ENCODE results near the gene MTA1.

Gene MTA1

DNA sequence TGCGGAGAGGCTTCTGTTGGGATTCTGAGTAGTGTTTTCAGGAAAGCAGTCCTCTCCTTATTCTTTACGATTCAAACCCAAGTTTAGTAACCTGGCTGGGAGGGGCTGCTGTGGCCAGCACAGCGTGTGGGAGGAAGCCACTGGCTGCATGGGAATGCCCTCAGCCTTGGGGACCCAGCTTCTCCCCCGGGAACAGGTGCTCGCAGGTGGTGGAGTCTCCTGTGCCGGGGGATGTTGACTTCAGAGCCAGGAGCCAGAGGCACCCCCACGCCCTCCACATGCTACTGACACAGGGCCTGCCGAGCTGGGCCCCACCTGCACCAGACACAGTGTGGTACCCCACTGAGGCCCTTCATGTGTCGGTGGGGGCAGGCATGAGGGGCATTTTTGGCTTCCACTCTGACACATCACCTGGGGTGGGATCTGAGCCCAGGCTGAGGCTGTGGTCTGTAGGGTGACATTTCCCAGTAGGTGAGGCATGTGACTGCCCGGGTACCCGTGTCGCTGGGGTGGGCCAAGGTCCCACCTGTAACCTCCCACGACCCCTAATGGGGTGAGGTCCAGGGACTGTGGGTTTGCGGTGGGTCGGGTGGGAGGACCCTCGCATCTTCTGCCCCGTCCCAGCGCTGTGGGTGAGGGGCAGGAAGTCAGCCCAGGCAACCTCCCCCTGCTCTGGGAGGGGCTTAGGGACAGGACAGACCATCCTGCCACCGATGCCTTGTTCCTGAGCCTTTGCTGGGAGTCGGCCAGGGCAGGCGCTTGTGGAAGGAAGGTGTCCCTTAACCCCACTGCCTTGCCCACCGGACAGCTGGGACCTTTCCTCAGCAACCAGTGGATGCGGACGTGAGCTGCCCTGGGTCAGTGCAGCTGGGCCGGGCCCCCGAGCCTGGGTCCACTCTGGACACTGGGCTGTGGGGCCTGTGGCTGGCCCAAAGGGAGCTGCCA, 26.5 kb downstream of the MTA1 start:
- DNase-seq (ENCODE audit: low read depth): no peak

DNA sequence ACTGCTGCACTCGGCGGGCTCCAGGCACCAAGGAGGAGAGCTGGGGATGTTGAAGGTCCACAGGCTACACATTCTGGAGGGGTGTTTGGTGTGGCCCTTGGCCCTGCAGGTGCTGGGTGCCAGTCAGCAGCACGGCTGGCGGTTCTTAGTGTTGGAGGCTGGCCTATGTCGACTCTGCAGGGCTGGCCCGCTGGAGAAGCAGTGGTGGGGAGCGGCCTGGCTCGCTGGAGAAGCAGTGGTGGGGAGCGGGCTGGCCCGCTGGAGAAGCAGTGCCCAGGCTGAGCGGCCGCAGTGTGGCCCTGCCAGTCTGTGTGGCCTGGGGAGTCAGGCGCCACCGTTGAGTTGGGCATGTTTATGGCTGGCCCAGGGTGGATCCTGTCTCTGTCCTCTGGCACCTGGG, 27.3 kb downstream of the MTA1 start:
- no peak for DNase-seq (ENCODE audit: low read depth)

DNA sequence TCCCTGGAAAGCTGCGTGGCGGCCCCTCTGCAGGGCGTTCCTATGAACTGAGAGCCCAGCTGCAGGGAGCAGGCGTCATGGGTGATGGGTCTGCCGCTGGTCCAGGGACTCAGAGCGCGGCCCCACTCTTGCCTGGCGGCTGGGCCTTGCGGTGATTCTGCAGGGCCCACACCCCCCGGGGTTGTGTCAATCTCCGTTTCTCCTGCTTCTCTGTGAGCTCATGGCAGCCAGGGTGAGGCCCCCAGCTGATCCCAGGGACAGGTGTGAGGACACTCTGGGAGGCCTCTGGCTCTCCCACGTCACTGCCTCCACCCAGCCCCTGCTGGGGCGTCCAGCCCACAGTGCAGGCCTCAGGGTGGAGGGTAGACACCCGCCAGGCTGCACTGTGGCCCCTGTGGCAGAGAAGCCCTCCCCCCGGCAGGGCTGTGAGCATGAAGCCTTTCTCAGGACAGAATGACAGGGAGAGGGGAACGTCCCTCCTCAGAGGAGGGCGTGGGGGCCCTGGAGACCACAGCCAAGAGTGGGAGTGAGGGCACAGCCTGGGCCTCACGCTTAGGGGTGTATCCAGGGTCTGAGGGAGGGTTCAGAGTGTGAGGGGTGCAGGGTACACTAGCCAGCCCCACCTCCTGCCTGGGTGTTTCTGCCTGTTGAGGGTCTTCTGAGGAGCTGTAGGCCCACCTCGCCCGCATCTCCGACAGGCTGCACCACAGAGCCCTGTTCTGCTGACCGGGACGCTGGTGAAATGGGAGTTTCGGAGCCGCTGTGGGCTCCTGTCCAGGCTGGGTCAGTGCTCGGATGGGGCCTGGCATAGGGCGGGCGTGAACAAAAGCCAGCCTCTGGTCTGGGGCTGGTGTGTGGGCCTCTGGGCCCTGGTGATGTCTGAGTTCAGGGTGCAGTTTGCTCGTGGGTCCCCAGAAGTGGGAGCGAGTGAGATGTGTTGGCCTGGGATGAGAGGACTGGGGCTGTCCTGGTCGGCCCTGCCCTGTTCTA, 28.3 kb downstream of the MTA1 start:
- DNase-seq (ENCODE audit: low read depth): no peak

- DNase-seq (ENCODE audit: low read depth): no peak
Observed at GRCh38 chr14:105448706-105449111, 29.1 kb downstream of the MTA1 start.

DNA sequence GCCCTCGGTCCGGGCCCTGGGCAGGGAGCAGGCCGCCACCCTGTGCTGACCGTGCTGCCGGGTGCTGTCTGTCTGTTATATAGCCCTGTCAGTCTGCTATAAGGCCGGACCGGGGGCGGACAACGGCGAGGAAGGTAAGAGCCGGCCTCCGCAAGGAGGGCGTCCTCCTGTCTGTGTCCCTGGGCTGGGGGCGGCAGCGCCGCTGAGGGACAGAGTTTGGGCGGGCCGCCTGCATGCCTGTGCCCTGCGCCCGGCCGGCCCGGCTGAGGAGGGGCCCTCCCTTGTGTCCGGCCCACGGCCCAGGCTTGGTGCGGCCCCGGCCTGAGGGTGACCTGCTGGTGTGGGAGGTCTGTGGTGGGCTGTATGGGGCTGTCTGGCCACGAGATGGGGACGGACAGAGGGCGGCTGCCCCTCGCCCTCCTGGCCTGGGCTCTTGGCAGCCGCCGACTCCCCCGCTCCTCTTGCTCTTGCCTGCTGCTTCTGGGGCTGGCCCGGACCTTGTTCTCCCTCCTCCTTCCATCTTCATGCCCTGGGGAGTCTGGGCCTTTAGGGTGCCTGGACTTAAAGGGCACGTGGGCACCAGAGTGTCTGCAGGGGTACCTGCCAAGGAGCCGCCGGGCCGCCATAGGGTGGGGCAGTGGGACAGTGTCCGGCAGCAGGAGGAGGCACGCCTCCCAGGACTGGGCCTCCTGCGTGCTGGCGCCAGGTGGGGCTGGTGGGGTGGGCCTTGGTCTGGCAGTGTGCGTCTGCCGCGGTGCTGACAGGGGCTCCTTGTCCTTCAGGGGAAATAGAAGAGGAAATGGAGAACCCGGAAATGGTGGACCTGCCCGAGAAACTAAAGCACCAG, 29.9 kb downstream of the MTA1 start:
- no peak for DNase-seq (ENCODE audit: low read depth)

DNA sequence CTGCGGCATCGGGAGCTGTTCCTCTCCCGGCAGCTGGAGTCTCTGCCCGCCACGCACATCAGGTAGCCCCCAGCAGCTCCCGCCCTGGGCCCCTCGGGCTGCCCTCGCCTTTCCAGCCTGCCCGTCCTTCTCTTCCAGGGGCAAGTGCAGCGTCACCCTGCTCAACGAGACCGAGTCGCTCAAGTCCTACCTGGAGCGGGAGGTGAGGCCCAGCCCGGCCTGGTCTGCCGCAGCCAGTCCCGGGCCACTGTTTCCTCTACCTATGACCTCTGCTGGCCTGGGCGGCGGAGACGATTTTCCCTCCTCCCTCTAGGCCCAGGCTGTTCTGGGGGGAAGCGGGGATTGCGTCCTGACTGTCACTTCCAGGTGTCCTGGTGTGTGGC, 30.5 kb downstream of the MTA1 start:
- no peak for DNase-seq (ENCODE audit: low read depth)

GRCh38 chr14:105450864-105451720, 31.5 kb downstream of the MTA1 start:
- DNase-seq (ENCODE audit: low read depth): no peak

DNA sequence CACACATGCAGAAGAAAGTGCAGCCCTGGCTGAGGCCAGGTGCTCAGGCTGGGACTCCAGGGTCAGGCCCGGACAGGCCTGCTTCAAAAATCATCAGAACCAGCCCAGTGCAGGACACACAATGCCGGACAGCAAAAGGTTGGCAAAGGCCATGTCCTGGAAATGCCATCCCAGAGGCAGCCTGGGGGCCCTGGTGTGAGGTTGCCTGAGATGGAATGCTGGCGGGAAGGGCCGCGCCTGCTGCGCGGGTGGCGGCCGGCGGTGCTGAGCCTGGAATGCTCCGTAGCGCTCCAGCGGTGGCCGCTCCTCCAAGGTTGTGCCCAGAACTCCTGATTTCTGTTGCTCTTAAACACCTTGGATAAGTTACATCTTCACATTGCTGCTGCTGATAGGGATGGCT, 33.3 kb downstream of the MTA1 start:
- DNase-seq (ENCODE audit: low read depth): no peak

DNA sequence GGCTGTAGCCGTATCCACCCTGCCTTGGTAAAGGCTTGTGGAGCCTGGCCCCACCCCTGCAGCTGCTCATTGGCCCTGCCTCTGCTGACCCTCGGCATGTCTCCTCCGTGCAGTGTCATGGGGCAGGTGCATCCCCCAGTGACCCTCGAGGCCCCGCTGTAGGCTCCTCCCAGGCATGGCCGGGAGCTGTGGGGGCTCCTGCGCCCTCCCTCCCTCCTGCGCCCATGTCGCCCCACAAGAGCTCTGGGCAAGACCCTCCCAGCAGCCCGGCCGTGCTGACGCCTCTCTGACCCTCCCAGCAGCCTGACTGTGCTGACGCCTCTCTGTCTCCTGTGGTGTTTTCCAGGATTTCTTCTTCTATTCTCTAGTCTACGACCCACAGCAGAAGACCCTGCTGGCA, 34.2 kb downstream of the MTA1 start:
- DNase-seq (ENCODE audit: low read depth): no peak

DNA sequence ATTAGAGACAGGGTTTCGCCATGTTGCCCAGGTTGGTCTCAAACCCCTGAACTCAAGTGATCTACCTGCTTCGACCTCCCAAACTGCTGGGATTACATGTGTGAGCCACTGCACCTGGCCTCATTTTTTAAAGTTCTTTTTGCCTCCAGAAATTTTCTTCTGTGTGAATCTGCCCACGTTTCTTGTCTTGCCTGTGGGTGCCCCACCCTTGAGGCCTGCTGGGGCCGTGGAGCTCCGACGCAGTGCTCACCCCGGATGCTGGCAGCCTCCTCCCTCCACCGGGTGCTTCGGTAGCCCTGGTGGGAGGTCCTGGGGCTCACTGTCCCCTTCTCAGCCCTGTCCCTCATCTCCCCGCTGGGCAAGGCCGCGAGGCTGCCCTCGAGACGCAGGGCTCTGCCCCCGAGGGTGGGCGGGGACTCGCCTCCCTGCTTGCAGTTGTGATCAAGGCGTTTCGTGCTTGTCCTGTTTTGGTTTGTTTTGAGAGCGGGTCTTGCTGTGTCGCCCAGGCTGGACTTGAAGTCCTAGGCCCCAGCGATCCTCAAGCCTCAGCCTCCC, 35.5 kb downstream of the MTA1 start:
- no peak for DNase-seq (ENCODE audit: low read depth)

DNA sequence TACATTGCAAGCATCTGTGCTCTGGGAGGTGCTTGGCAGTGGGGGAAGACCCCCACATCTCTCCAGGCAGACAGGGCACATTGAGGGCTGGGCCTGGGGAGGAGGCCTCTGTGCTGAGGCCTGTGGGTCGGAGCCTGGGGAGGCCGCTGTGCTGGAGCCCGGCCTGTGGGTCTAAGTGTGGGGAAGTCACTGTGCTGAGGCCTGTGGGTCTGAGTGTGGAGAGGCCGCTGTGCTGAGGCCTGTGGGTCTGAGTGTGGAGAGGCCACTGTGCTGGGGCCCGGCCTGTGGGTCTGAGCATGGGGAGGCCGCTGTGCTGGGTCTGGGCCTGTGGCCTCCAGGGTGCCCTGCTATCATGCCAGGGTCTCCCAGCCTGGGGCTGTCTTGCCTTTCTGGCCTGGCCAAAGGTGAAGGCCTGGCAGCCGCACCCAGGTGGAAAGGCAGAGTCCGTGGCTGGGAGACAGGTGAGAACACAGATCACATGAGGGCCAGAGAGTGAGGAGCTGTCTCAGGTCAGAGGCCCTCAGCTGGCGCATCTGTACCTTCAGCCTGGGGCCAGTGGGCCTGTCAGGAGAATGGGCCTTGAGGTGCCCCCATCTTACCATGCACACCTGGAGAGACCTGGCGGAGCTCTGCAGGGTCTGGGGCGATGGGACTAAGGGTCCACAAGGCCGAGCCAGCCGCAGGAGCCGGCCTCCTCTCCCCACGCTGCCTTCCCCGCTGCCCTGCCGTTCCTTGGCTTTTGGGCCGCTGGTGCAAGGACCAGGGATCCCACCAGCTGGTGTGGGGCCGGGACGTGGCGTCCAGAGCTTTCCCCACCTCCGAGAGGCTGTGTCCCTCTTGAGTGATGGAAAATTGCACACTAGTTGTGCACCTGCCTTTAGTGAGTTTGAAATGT, 36.4 kb downstream of the MTA1 start:
- DNase-seq (ENCODE audit: low read depth): no peak

DNA sequence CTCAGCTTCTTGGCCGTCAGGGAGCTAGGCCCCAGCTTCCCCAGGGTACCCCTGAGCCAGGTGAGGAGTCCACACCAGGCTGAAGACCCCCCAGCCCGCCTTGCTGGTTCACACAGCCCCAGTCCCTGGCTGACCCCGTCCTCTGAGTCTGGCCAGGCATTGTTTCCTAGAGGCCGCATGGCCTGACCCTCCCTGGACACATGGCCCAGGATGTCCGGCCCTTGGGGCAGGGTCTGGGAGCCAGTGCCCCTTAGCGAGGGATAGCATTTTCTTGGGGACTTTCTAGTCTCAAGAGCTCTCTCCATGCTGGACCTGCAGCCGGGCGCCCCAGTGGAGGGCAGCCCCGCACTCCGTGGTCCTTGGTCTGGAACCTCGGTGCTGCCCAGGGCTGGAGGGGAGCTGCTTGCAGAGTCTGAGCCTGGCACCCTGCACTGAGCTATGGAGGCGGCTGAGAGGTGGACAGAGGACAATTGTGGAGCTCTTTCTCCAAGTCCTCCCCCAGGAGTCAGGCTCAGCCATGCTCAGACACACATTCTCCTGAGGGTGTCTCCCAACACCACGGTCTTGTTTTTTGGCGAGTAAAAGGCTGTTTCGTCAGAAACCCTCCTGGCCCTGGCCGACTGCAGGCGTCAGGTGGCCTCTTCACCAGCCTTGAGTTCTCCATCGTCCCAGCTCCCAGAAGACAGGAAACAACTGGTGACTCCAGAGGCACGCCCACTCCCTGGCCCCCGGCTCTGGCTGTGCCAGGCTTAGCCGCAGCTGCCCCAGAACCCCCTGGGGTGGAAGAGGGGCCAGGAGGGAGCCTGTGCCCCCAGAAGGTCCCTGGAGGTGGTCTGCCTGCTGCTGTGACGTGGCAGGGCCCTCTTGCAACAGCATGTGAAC, 37.4 kb downstream of the MTA1 start:
- no peak for DNase-seq (ENCODE audit: low read depth)

GRCh38 chr14:105458010-105458409, 38.4 kb downstream of the MTA1 start:
- DNase-seq (ENCODE audit: low read depth): no peak

GRCh38 chr14:105458571-105458970, 38.9 kb downstream of the MTA1 start:
- no peak for DNase-seq (ENCODE audit: low read depth)

DNA sequence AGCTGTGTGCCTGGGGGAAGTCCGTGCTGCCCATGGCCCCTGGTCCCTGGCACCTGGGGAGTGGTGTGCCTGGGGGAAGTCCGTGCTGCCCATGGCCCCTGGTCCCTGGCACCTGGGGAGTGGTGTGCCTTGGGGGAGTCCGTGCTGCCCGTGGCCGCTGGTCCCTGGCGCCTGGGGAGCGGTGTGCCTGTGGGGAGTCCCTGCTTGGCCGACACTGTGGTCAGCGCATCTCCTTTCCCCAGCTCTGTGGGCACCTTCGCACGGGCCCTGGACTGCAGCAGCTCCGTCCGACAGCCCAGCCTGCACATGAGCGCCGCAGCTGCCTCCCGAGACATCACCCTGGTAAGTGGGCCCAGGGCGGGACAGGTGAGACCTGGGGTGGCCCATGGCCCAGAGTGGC, 40.5 kb downstream of the MTA1 start:
- no peak for DNase-seq (ENCODE audit: low read depth)

DNA sequence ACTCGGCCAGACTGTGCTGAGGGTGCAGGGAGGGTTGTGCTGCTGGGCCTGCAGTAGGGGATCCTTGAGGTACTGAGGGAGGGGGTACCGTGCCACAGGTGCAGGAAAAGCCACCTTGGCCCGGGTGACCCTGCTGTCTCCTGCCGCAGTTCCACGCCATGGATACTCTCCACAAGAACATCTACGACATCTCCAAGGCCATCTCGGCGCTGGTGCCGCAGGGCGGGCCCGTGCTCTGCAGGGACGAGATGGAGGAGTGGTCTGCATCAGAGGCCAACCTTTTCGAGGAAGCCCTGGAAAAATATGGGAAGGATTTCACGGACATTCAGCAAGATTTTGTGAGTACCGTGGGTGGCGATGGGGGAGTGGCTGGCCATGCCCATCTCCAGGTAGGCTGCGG, 41.0 kb downstream of the MTA1 start:
- DNase-seq (ENCODE audit: low read depth): no peak

DNA sequence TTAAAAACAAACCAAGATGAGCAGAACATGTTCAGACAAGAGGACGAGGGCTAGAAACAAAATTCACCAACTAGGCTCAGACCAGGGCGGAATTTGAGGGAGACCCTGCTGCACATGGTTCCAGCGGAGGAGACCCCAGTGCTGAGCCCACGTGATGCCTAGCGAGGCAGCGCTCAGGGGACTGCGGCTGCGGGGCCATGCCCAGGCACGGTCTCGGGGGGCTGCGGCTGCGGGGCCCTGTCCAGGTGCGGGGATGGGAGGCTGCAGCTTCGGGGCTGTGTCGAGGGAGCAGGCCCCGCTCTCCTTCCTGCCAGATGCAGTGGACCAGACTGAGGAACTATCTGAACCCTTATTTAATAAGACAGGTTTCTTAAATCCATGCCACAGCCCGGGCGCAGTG, 42.3 kb downstream of the MTA1 start:
- DNase-seq (ENCODE audit: low read depth): no peak

DNA sequence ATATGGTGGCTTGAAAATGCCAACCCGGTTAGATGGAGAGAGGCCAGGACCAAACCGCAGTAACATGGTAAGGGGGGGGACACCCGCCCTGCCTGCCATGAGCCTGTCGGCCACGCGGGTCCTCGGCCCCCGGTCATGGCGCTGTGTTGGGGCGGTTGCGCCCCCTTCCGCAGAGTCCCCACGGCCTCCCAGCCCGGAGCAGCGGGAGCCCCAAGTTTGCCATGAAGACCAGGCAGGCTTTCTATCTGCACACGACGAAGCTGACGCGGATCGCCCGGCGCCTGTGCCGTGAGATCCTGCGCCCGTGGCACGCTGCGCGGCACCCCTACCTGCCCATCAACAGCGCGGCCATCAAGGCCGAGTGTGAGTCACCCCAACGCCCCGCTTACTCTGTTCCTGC, 44.9 kb downstream of the MTA1 start:
- no peak for DNase-seq (ENCODE audit: low read depth)

Data from non-pigmented ciliary epithelial cell (primary cell).